Measurements from ENCODE around the gene KIAA0825.

GRCh38 chr5:94130077-94130476 is 488.3 kb downstream of the KIAA0825 start:
- TF ChIP-seq CTCF (IDR thresholded peaks at IDR 0.05) = no peak
- no peak for TF ChIP-seq EP300 (IDR thresholded peaks at IDR 0.05)

Measured in tibial nerve (tissue), 4 donors.